Endodermal cell (in vitro differentiated cells): Measurements from ENCODE around the gene CHN2. TPM values are rescaled to one million over a fixed set of nuclear protein-coding genes. Genes with fewer than 3 reads are reported as not detected.

ENCODE experiments used
- DNase-seq: peaks from one replicate; pipeline ENCODE4 v3.0.0-alpha.2; 2017
- H3K27ac ChIP-seq: 2 replicates; pipeline ENCODE4 v1.5.1; 2013; ENCODE audit warnings: mild to moderate bottlenecking, low read depth, low read length, moderate library complexity
- H3K27me3 ChIP-seq: 2 replicates; pipeline ENCODE4 v1.6.1; 2013; ENCODE audit warnings: mild to moderate bottlenecking, low read length, moderate library complexity; ENCODE audit not compliant: insufficient read depth, control insufficient read depth, poor library complexity, severe bottlenecking
- H3K36me3 ChIP-seq: 2 replicates; pipeline ENCODE4 v1.7.0; 2013; ENCODE audit warnings: mild to moderate bottlenecking, low read length, moderate library complexity; ENCODE audit not compliant: control insufficient read depth, insufficient read depth
- H3K4me1 ChIP-seq: one replicate; pipeline ENCODE4 v1.7.0; 2013; ENCODE audit warnings: low read length; ENCODE audit not compliant: control insufficient read depth, insufficient read depth
- H3K4me3 ChIP-seq: 2 replicates; pipeline ENCODE4 v1.5.1; 2013; ENCODE audit warnings: mild to moderate bottlenecking, low read length, moderate library complexity
- H3K9ac ChIP-seq: 2 replicates; pipeline ENCODE4 v1.6.1; 2013; ENCODE audit warnings: mild to moderate bottlenecking, low read length, moderate library complexity; ENCODE audit not compliant: poor library complexity, severe bottlenecking; ENCODE audit errors: extremely low read depth
- H3K9me3 ChIP-seq: 2 replicates; pipeline ENCODE4 v1.6.1; 2013; ENCODE audit warnings: mild to moderate bottlenecking, low read length, moderate library complexity; ENCODE audit not compliant: control insufficient read depth
- H3K27ac Mint-ChIP-seq: 2 replicates; pipeline ENCODE4 v1.8.0; 2020; ENCODE audit warnings: mixed read lengths
- H3K27me3 Mint-ChIP-seq: 2 replicates; pipeline ENCODE4 v1.8.0; 2021; ENCODE audit warnings: mild to moderate bottlenecking, mixed read lengths; ENCODE audit not compliant: insufficient read depth
- H3K36me3 Mint-ChIP-seq: 2 replicates; pipeline ENCODE4 v1.8.0; 2020; ENCODE audit warnings: low read depth, mixed read lengths
- H3K4me1 Mint-ChIP-seq: 2 replicates; pipeline ENCODE4 v1.8.0; 2020; ENCODE audit warnings: mixed read lengths
- H3K4me3 Mint-ChIP-seq: 2 replicates; pipeline ENCODE4 v1.8.0; 2020; ENCODE audit warnings: mild to moderate bottlenecking, moderate library complexity, mixed read lengths
- H3K9me3 Mint-ChIP-seq: 2 replicates; pipeline ENCODE4 v1.8.0; 2020; ENCODE audit warnings: mild to moderate bottlenecking, mixed read lengths
- WGBS, 2 experiments: methylation state at CpG; one replicate each; pipeline versions ENCODE4 v1.1.5 to v1.1.7; 2013; ENCODE audit warnings: missing lambda C conversion rate in 2 of 2, mixed read lengths in 1 of 2; ENCODE audit not compliant: insufficient coverage in 1 of 2, insufficient read length in 1 of 2; 5-methylcytosine and 5-hydroxymethylcytosine counted together
- total RNA-seq, 2 donors: library from RNA; stranded (reverse); fragmentation: NEBNext Ultra II Directional in 1 of 2; extraction: Animal tissue kit (Norgen Biotek cat#: 25700) in 1 of 2; gene quantifications; 2 replicates in 1 of 2; 3 replicates in 1 of 2; pipeline ENCODE4 v1.2.1, GENCODE V29; 2021
- TF ChIP-seq, protein P1 (sequence below): fragments of 200-600 bp; sonication (generic); conservative IDR thresholded peaks from 2 replicates; pipeline ENCODE4 v1.5.0; 2021; ENCODE audit warnings: antibody characterized with exemption, mild to moderate bottlenecking

Gene CHN2
- total RNA-seq, 2 donors from 2014 or later: 14.0 to 14.1 TPM

DNA sequence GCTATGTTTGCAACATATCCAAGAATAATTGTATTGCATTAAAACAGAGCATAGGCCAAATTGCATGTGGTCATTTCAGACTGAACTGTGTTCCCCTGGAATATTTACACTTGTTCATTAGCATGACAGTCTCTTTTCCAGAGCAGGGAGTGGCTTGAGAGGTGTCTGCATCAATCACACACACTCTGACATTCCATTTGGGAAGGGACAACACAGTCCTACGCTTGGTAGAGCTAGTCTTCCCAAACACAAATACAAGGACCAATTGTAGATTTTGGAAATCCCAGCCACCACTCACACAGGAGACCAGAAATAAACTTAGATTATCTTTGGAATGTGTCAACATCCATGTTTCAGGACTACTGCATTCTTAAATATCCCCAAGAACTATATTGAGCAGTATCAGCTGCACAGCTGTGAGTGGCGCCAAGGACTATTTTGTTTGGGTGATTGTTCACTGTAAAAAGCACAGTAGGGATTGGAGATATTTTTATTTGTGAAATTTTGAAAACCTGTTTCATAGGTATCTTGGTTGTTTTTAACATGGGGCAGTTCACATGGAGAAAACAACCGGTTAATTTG is 275.5 kb downstream of the CHN2 start:
- H3K4me3 Mint-ChIP-seq: no peak overlapping the region
- 90 to 100% methylated on average over 1 to 3 of the region's 3 CpGs for WGBS, 2 experiments
- no peak overlapping the region for H3K9ac ChIP-seq

DNA sequence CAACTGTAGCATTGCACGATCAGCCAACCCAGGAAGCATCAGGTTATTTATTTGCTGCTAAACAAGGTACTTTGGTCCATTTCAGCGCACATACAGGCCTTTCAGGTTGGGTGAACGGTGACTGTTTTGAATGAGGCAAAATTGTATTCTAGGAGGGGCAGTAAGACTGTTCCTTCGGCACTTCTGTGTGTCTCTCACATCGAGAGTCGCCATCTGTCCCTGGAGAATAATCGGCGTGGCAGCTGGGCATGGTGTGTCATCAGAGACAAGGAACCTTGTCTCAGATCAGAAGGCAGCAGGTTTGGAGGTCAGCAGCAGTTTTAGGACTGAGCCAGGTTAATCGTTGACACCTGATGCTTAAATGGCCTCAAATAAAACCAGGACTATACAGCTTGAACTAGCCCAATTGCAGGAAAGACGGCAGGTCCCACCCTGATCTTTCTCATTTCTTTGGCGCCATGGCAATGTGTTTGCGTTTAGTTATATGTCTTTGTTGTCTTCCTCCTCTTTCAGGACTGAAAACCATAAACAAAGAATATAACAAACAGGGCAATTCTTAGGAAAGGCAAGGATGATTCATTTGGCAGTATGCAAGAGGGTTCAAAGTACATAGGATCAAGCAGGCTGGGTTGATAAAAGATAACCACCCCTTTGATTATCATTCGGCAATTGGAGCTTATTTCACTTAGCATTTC is 277.0 kb downstream of the CHN2 start:
- Mint-ChIP-seq H3K27ac (no peak overlapping the region), H3K9me3 (no peaks in the 10 kb centered on the region), H3K4me1 (peaks cover 4% of the 10 kb centered on the region), H3K36me3 (no peaks in the 10 kb centered on the region), H3K27me3 (no peaks in the 10 kb centered on the region), H3K4me3 (no peak overlapping the region)
- Histone ChIP-seq H3K27ac (no peak overlapping the region), H3K36me3 (no peaks in the 10 kb centered on the region), H3K4me1 (peaks cover 5% of the 10 kb centered on the region), H3K9me3 (no peaks in the 10 kb centered on the region), H3K4me3 (no peak overlapping the region), H3K9ac (no peak overlapping the region), H3K27me3 (no peaks in the 10 kb centered on the region)
- WGBS, 2 experiments: 91 to 98% methylated on average over 8 to 13 of the region's 13 CpGs
- TF ChIP-seq, protein P1, sequence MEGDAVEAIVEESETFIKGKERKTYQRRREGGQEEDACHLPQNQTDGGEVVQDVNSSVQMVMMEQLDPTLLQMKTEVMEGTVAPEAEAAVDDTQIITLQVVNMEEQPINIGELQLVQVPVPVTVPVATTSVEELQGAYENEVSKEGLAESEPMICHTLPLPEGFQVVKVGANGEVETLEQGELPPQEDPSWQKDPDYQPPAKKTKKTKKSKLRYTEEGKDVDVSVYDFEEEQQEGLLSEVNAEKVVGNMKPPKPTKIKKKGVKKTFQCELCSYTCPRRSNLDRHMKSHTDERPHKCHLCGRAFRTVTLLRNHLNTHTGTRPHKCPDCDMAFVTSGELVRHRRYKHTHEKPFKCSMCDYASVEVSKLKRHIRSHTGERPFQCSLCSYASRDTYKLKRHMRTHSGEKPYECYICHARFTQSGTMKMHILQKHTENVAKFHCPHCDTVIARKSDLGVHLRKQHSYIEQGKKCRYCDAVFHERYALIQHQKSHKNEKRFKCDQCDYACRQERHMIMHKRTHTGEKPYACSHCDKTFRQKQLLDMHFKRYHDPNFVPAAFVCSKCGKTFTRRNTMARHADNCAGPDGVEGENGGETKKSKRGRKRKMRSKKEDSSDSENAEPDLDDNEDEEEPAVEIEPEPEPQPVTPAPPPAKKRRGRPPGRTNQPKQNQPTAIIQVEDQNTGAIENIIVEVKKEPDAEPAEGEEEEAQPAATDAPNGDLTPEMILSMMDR: no peak
- DNase-seq: no peak

More for the DNA sequence above, 275.5 kb downstream of the CHN2 start:
- H3K27me3 Mint-ChIP-seq: no peaks in the 10 kb centered on the region
- H3K27me3 ChIP-seq: no peaks in the 10 kb centered on the region
- H3K36me3 Mint-ChIP-seq: no peaks in the 10 kb centered on the region
- TF ChIP-seq, protein P1: no peak
- H3K27ac Mint-ChIP-seq: no peak overlapping the region
- H3K4me1 ChIP-seq: peaks cover 5% of the 10 kb centered on the region
- H3K4me3 ChIP-seq: no peak overlapping the region
- no peaks in the 10 kb centered on the region for H3K9me3 ChIP-seq
- no peak overlapping the region for H3K27ac ChIP-seq
- H3K4me1 Mint-ChIP-seq: peaks cover 4% of the 10 kb centered on the region
- H3K9me3 Mint-ChIP-seq: no peaks in the 10 kb centered on the region
- no peak for DNase-seq
- no peaks in the 10 kb centered on the region for H3K36me3 ChIP-seq

DNA sequence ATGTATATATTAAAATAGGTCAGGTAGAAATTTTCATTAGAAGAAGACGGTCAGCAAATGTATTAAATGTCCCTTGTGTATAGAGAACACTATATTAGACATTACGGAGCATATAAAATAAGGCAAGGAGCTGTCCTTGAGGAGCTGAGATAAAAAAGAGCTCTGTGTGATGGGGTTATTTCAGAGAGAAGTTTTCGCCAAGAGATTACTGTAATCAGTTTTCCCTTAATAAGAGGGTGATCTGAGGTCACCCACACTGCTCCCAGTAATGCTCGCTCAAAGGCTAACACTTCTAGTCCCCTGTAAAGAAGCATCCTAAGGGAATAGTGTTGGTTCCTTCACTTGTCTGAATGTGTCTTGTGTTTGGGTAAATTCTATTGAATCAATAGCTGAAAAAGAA is 282.3 kb downstream of the CHN2 start:
- no peaks in the 10 kb centered on the region for H3K36me3 ChIP-seq
- no peaks in the 10 kb centered on the region for H3K4me1 ChIP-seq
- no peak for DNase-seq
- H3K9me3 ChIP-seq: no peaks in the 10 kb centered on the region
- Mint-ChIP-seq H3K4me1 (no peaks in the 10 kb centered on the region), H3K27me3 (no peaks in the 10 kb centered on the region), H3K4me3 (no peak overlapping the region), H3K27ac (no peak overlapping the region), H3K9me3 (no peaks in the 10 kb centered on the region), H3K36me3 (no peaks in the 10 kb centered on the region)
- no peak overlapping the region for H3K4me3 ChIP-seq
- H3K27ac ChIP-seq: no peak overlapping the region
- H3K9ac ChIP-seq: no peak overlapping the region
- 68% methylated on average over 4 of the region's 4 CpGs; no CpG with 5 or more reads in 1 of the 2 experiments for WGBS, 2 experiments
- no peaks in the 10 kb centered on the region for H3K27me3 ChIP-seq
- TF ChIP-seq, protein P1: no peak
